Activated T-helper 2 cell treated with anti-CD3 and anti-CD28 coated beads, Interferon-gamma antibody, Interleukin-2, Interleukin-4, amounts not matched to agents 10 μg/mL and 5 μg/mL and 100 μg/mL, durations not matched to agents 14 hours and 24 hours and 36 hours (primary cell): Measurements from ENCODE around the gene SEC61B. TPM values are rescaled to one million over a fixed set of nuclear protein-coding genes. Genes with fewer than 3 reads are reported as not detected.

ENCODE experiments used
- DNase-seq: peaks from one replicate; pipeline ENCODE4 v3.0.0; 2021; ENCODE audit warnings: low spot score
- H3K27ac Mint-ChIP-seq: one replicate; pipeline ENCODE4 v1.8.0; 2021; ENCODE audit warnings: mixed read lengths
- H3K27me3 Mint-ChIP-seq: one replicate; pipeline ENCODE4 v1.8.0; 2021; ENCODE audit warnings: low read depth, mixed read lengths
- H3K36me3 Mint-ChIP-seq: one replicate; pipeline ENCODE4 v1.8.0; 2021; ENCODE audit warnings: low read depth, mixed read lengths
- H3K4me1 Mint-ChIP-seq: one replicate; pipeline ENCODE4 v1.8.0; 2021; ENCODE audit warnings: low read depth, mixed read lengths
- H3K4me3 Mint-ChIP-seq: one replicate; pipeline ENCODE4 v1.8.0; 2021; ENCODE audit warnings: low read depth, mild to moderate bottlenecking, moderate library complexity, mixed read lengths
- H3K9me3 Mint-ChIP-seq: one replicate; pipeline ENCODE4 v1.8.0; 2021; ENCODE audit warnings: mixed read lengths
- intact Hi-C: fragments of 100-400 bp; cut with micrococcal nuclease; formaldehyde crosslinking; loops from one replicate; pipeline ENCODE4 v1.15.1; 2023
- total RNA-seq: library from RNA; stranded (reverse); gene quantifications from 2 replicates; pipeline ENCODE4 v1.2.3, GENCODE V29; 2022

SEC61B gene
- total RNA-seq, 1 donor from 2014 or later, result 223 TPM

- H3K9me3 Mint-ChIP-seq, result no peaks in the 10 kb centered on the region
- H3K27ac Mint-ChIP-seq, result no peak overlapping the region
- peaks cover 15% of the 10 kb centered on the region for H3K4me1 Mint-ChIP-seq
- no peak overlapping the region for H3K4me3 Mint-ChIP-seq
- H3K27me3 Mint-ChIP-seq, result peaks cover 29% of the 10 kb centered on the region
- DNase-seq, result no peak
- no peaks in the 10 kb centered on the region for H3K36me3 Mint-ChIP-seq
- intact Hi-C loops, result no loop called here
Observed at GRCh38 chr9:99197987-99198386, 24.1 kb upstream of the SEC61B start.

GRCh38 chr9:99199938-99200539 is 22.0 kb upstream of the SEC61B start:
- H3K4me3 Mint-ChIP-seq, result no peak overlapping the region
- no peak overlapping the region for H3K27ac Mint-ChIP-seq
- peaks cover 22% of the 10 kb centered on the region for H3K27me3 Mint-ChIP-seq
- no peaks in the 10 kb centered on the region for H3K9me3 Mint-ChIP-seq
- DNase-seq, result no peak
- peaks cover 8% of the 10 kb centered on the region for H3K4me1 Mint-ChIP-seq
- intact Hi-C loops, result no loop called here
- H3K36me3 Mint-ChIP-seq, result no peaks in the 10 kb centered on the region

GRCh38 chr9:99201603-99202002 is 20.5 kb upstream of the SEC61B start:
- peaks cover 30% of the 10 kb centered on the region for H3K27me3 Mint-ChIP-seq
- H3K4me1 Mint-ChIP-seq, result peaks cover 3% of the 10 kb centered on the region
- H3K4me3 Mint-ChIP-seq, result no peak overlapping the region
- no peak overlapping the region for H3K27ac Mint-ChIP-seq
- no peaks in the 10 kb centered on the region for H3K36me3 Mint-ChIP-seq
- intact Hi-C loops, result no loop called here
- DNase-seq, result no peak
- no peaks in the 10 kb centered on the region for H3K9me3 Mint-ChIP-seq

- intact Hi-C loops, result no loop called here
Observed at GRCh38 chr9:99210572-99210971, 11.5 kb upstream of the SEC61B start.

GRCh38 chr9:99211746-99212145 is 10.3 kb upstream of the SEC61B start:
- DNase-seq, result no peak
- Mint-ChIP-seq H3K9me3 (peaks cover 11% of the 10 kb centered on the region), H3K27ac (no peak overlapping the region), H3K27me3 (peaks cover 24% of the 10 kb centered on the region), H3K36me3 (peaks cover 17% of the 10 kb centered on the region), H3K4me3 (no peak overlapping the region), H3K4me1 (peaks cover 2% of the 10 kb centered on the region)
- intact Hi-C loops, result no loop called here

More at GRCh38 chr9:99210572-99210971, 11.5 kb upstream of the SEC61B start:
- no peak for DNase-seq
- Mint-ChIP-seq H3K4me1 (no peaks in the 10 kb centered on the region), H3K4me3 (no peak overlapping the region), H3K27ac (no peak overlapping the region), H3K9me3 (peaks cover 11% of the 10 kb centered on the region), H3K27me3 (peaks cover 31% of the 10 kb centered on the region), H3K36me3 (peaks cover 12% of the 10 kb centered on the region)

- no peak overlapping the region for H3K27ac Mint-ChIP-seq
- peaks cover 11% of the 10 kb centered on the region for H3K9me3 Mint-ChIP-seq
- no peak overlapping the region for H3K4me3 Mint-ChIP-seq
- H3K4me1 Mint-ChIP-seq, result peaks cover 12% of the 10 kb centered on the region
- no peak for DNase-seq
- intact Hi-C loops, result no loop called here
- peaks cover 31% of the 10 kb centered on the region for H3K36me3 Mint-ChIP-seq
- H3K27me3 Mint-ChIP-seq, result peaks cover 13% of the 10 kb centered on the region
Observed at GRCh38 chr9:99213197-99213596, 8.9 kb upstream of the SEC61B start.

- intact Hi-C loops, result no loop called here
- H3K27ac Mint-ChIP-seq, result no peak overlapping the region
- H3K36me3 Mint-ChIP-seq, result peaks cover 48% of the 10 kb centered on the region
- peaks cover 31% of the 10 kb centered on the region for H3K4me1 Mint-ChIP-seq
- H3K4me3 Mint-ChIP-seq, result no peak overlapping the region
- no peaks in the 10 kb centered on the region for H3K9me3 Mint-ChIP-seq
- no peaks in the 10 kb centered on the region for H3K27me3 Mint-ChIP-seq
- no peak for DNase-seq
Observed at GRCh38 chr9:99216073-99216472, 6.0 kb upstream of the SEC61B start.

- peaks cover 68% of the 10 kb centered on the region for H3K36me3 Mint-ChIP-seq
- intact Hi-C loops, result loop anchor here (10.0 kb wide), 1 partner anchor 875 kb away; the partner anchor contains the start of genes ERP44 and INVS
- H3K27ac Mint-ChIP-seq, result peak overlapping the region; percentile 29
- peak overlapping the region; percentile 93 for H3K4me3 Mint-ChIP-seq
- no peaks in the 10 kb centered on the region for H3K27me3 Mint-ChIP-seq
- no peaks in the 10 kb centered on the region for H3K9me3 Mint-ChIP-seq
- peaks cover 49% of the 10 kb centered on the region for H3K4me1 Mint-ChIP-seq
- no peak for DNase-seq
Observed at GRCh38 chr9:99220011-99220410, 2.1 kb upstream of the SEC61B start.

GRCh38 chr9:99221266-99221620 is 839 bp upstream of the SEC61B start:
- no peak for DNase-seq
- peak overlapping the region; percentile 93 for H3K4me3 Mint-ChIP-seq
- intact Hi-C loops, result loop anchor here (10.0 kb wide), 1 partner anchor 874 kb away; the partner anchor contains the start of genes ERP44 and INVS
- peaks cover 53% of the 10 kb centered on the region for H3K4me1 Mint-ChIP-seq
- H3K27ac Mint-ChIP-seq, result peak overlapping the region; percentile 77
- H3K27me3 Mint-ChIP-seq, result no peaks in the 10 kb centered on the region
- no peaks in the 10 kb centered on the region for H3K9me3 Mint-ChIP-seq
- peaks cover 72% of the 10 kb centered on the region for H3K36me3 Mint-ChIP-seq

- Mint-ChIP-seq H3K4me3 (peak overlapping the region; percentile 93), H3K9me3 (no peaks in the 10 kb centered on the region), H3K4me1 (peaks cover 45% of the 10 kb centered on the region), H3K36me3 (peaks cover 65% of the 10 kb centered on the region), H3K27me3 (no peaks in the 10 kb centered on the region), H3K27ac (peak overlapping the region; percentile 100)
- DNase-seq, result no peak
- intact Hi-C loops, result loop anchor here (1.0 to 10.0 kb wide), 4 partner anchors 32 to 872 kb away; partner anchors contain the start of genes ERP44, INVS and NR4A3
Observed at GRCh38 chr9:99222416-99223270, 561 bp downstream of the SEC61B start.

- peaks cover 34% of the 10 kb centered on the region for H3K4me1 Mint-ChIP-seq
- DNase-seq, result no peak
- H3K27me3 Mint-ChIP-seq, result no peaks in the 10 kb centered on the region
- peak overlapping the region; percentile 93 for H3K4me3 Mint-ChIP-seq
- H3K9me3 Mint-ChIP-seq, result no peaks in the 10 kb centered on the region
- H3K27ac Mint-ChIP-seq, result peak overlapping the region; percentile 9
- intact Hi-C loops, result loop anchor here (10.0 kb wide), 1 partner anchor 870 kb away; the partner anchor contains the start of genes ERP44 and INVS
- H3K36me3 Mint-ChIP-seq, result peaks cover 64% of the 10 kb centered on the region
Observed at GRCh38 chr9:99224445-99224844, 2.4 kb downstream of the SEC61B start.

GRCh38 chr9:99226054-99226453 is 4.0 kb downstream of the SEC61B start:
- no peak overlapping the region for H3K27ac Mint-ChIP-seq
- H3K36me3 Mint-ChIP-seq, result peaks cover 65% of the 10 kb centered on the region
- intact Hi-C loops, result loop anchor here (10.0 kb wide), 1 partner anchor 869 kb away; the partner anchor contains the start of genes ERP44 and INVS
- H3K9me3 Mint-ChIP-seq, result no peaks in the 10 kb centered on the region
- H3K27me3 Mint-ChIP-seq, result no peaks in the 10 kb centered on the region
- no peak for DNase-seq
- no peak overlapping the region for H3K4me3 Mint-ChIP-seq
- peaks cover 24% of the 10 kb centered on the region for H3K4me1 Mint-ChIP-seq

GRCh38 chr9:99230206-99230605 is 8.1 kb downstream of the SEC61B start:
- Mint-ChIP-seq H3K27ac (no peak overlapping the region), H3K36me3 (peaks cover 63% of the 10 kb centered on the region), H3K4me3 (no peak overlapping the region), H3K9me3 (no peaks in the 10 kb centered on the region), H3K4me1 (peaks cover 7% of the 10 kb centered on the region), H3K27me3 (no peaks in the 10 kb centered on the region)
- DNase-seq, result no peak
- intact Hi-C loops, result loop anchor here (5.0 kb wide), 1 partner anchor 37 kb away; no protein-coding TSS in a partner anchor
